GM21786 (cell line): Measurements from ENCODE around the gene OCIAD2.
"Not testable (repeated sequence)": the region's sequence is repeated elsewhere in the genome, so short reads cannot be mapped to it uniquely, and the experiment has no call there.

Experiments
- ATAC-seq: cut with Tn5 transposase; IDR thresholded peaks from one replicate; pipeline ENCODE4 v1.9.1; 2021; ENCODE audit not compliant: unreplicated experiment

Gene OCIAD2, protein sequence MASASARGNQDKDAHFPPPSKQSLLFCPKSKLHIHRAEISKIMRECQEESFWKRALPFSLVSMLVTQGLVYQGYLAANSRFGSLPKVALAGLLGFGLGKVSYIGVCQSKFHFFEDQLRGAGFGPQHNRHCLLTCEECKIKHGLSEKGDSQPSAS

DNA sequence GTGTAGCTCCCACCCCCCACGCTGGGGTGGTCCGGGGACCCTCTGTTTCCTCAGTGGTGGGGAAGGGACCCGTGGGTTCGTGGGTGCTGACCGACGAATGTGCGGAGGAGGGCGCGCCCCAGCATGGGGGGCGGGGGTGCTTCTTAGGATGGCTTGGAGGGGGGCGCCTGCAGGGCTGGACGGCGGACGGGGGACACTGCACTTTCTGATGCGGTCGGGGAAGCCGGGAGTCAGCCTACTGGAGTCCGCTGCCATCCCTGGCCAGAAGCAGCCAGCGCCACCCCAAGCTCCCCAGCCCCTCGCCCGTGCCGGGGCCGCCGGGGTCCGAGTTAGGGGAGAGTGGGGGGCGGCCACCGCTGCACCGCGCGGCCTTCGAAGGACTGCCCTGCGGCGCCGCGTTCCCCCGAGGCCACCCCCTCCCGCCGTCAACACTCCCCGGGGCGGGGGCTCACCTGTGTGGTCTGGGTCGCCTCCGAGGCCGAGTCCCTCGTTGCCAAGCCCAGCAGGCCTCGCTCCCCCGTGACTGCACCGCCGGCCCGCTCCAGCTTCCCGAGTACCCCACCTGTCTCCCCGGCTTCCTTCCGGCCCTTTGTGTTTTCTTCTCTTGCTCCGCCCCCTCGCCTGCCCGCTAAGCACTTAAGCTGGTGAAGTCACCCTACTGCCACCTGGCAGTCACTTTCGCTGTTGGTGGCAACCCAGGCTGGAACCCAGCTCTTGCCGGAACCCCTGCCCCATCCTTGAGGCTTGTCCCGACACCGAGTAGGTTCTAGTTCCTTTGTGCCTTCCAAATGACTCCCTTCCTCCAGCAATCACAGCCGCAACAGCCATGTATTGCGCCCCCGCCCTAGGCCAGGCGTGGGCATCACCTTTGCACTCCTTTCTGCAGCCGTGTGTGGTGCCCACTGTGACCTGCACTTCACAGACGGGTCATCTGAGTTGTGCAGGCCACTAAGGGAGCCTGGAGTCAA lies at the start of gene OCIAD2:
TSS of gene OCIAD2 (minus strand) at position 569 of the 968 bp plus-strand sequence. CDS start 2,225 bp downstream, outside the sequence.
- peak; percentile 98 for ATAC-seq

DNA sequence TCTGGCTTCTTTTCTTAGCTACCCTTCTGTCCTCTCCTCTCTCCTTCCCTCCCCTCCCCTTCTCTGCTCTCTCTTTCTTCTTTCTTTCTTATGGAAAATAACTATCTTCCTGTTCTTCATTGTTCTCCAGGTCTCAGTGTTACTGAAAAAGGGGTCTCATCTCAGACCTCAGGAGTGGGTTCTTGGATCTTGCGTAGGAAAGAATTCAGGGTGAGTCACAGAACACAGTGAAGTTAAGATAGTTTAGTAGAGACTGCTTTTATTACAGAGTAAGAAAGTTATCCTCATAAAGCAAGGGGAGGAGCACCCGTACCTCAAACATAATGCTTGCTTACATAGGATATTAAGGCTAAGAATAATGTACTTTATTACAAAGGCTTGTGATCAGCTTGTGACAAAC lies 47.7 kb upstream of the OCIAD2 start:
- ATAC-seq = no peak

DNA sequence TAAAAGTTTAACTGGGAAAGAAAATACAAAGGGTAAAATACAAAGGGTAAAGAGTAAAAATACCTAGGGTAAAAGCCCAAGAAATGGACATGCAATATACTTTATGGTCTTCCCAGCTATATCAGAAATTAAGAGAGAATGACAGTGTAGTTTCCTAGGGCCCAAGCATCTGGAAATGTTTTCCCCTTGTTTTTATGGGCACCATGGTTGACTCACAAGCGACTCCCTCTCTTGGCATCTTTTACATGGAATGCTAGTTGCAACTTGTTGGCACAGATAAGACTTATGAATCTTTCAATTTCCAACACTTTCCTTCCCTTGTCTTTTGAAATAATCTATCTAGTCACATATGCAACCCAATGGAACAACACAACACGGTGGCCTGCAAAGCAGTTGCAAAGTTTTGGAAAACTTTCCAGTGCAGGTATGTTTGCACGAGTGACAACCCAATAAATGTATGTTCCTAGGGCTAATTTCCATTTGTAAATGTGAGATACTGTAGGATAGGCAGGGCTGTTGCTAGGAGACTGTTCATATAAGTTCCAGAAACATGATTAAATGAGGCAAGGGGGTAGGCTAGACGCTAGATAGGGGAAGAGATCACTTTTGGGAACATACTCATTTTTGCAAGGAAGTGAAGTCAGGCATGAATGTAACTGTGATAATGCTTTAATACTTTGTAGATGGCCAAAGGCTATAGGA lies 43.1 kb upstream of the OCIAD2 start:
- no peak for ATAC-seq

DNA sequence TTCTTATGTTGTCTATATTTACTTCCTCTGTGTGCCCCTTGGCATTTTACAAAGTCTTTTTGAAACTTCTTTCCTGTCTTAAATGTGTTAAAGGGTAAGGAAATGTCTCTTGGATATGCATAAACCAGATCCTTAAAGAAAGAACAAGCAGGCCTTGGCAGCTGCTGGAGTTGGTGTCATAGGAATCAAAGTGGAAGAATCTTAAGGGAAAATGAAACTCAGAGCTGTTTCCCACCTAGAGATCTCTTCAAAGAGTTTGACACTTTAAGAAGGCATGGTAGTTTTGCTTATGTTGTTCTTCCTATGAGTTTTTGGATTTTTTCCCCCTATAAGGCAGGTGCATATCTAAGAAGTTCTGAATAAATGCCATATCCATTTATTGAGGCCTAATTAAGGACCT lies 42.5 kb upstream of the OCIAD2 start:
- no peak for ATAC-seq

DNA sequence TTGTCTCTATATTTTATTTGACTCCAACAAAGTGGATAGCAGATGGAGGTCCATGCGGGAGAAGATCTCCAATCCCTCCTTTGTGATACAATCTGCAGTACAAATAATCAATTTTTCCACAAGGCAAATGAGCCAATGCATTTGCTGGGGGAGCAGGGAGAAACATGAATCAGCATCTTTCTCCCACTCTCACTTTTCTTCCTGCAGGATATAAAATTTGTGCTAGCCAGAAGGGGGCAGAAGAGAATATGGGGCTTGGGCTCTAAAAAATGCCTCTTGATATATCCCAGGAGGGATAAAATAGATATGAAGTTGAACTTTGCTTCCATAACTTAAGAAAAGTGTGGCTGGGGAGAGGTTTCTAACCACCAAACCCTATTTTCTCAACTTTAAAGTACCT lies 41.2 kb upstream of the OCIAD2 start:
- no peak for ATAC-seq

DNA sequence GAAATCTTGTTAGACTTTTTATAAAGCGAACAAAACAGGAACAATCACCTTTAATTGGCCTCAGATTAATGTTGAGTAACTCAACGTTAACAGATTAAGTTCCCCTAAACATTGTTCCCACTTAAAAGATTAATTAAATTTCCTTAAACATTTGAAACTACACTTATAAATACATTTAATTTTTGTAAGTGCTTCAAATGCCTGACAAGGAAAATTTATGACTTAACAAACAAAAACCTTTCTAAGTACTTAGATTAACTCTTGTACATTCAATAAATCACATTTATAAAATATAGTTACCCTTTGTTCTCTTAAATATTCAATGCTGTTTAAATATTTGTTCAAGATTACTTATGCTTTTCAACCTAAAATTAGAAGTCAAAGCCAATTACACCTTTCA lies 39.4 kb upstream of the OCIAD2 start:
- ATAC-seq = no peak

DNA sequence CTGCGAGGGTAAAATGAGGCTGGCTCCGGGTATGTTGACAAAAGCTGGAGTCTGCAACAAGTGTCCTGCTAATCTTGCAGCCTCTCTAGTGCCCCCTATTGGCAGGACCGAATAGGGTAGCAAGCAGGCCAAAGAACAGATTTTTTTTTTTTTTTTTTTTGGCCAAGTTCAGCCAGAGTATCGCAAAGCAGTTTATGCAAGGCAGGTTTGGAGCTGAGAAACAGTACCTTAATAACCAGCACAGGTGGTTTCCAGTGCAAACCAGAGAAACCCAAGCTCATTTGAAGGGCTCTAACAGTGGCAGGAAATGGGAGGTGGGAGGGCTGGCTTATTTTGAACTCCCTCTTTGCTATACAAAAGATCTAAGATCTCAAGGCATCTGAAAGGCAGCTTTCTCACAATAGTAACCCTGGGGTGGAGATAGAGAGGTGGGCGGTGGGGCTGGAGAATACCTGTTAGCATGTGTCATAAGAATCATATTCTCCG lies 38.2 kb upstream of the OCIAD2 start:
- ATAC-seq = no peak

DNA sequence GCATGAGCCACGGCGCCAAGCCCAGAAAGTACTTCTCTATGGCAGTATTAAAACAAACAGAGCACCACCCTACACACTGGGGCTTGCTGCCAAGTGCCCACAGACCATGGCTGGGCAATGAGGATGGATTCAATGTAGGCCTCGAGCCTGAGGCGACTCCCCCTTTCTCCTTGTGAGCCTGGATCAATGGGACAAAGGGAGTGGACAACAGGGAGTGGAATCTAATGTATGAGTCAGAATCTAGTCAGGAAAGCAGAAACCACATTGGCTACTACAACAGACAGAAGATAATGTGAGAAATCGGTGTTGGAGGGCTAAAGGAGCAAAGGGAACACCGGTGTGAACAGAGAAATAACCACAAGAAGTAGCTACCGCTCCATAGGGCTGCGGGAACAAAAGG lies 37.7 kb upstream of the OCIAD2 start:
- ATAC-seq = no peak

DNA sequence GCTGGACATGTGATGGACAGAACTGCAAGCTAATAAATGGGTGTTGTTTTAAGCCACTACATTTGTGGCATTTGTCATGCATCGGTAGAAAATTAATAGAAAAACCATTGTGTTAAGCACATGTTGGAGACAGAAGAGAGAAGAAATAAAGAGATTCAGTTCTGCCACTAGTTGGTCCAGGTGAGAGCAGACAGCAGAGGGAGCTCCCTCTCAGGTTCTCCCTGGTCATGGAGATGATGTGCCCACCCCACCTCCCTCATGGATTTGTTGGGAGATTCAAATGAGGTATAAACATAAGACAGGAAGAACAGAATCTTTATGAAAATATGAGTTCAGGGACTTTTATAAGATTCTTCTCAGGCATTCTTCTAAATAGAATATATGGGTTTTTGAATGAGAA lies 36.8 kb upstream of the OCIAD2 start:
- ATAC-seq = no peak

DNA sequence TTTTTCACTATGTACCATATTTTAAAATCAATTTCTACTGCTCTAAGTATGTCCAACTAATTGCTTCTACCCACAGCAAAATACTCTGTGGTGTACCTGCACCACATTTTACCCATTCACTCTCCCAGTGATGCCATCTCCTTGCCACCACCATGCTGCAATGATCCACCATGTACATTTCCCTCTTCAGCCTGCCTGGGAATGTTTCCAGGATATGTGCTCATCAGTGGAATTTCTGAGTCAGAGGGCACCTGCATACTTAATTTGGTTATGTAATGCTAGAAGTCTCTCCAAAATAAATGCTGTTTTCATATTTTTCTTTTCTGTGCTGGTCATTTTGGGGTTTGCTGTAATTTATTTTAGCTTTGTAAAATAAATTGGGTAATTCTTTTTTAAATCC lies 33.2 kb upstream of the OCIAD2 start:
- no peak for ATAC-seq

DNA sequence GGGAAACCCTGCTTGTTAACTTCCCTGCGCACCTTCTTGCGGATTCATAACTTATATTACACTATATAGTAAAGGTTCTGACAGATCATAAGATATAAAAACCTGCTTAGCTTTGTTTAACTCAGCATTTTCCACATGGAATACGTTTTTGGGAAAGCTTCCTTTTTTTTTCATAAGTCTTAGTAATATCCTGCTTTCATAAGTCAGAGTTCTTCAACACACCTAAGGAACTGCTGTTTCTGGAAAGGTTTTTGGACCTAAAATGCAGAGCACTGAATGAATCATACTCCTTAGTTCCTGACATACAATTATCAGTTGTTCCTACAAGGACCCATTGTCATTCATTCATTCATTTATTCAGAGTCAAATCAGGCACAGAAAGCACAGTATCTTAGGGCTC lies 32.3 kb upstream of the OCIAD2 start:
- ATAC-seq = no peak

DNA sequence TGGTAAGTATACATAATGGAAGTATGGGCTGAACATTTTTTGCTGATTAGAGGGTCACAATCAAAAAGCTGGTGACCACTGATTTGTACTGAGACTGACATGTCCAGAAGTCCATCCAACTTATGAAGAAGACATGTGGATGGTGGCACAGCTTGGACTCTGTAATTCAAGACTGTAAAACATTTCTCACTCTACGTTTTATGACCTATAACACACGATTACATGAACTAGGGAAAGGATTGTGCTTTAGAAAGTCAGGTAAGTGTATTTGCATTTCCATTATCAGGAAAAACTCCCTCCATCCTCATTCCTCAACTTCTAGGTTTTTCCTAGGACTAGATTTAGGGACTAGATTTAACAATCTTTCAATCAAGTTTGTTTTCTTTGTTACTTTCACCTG lies 30.5 kb upstream of the OCIAD2 start:
- no peak for ATAC-seq

DNA sequence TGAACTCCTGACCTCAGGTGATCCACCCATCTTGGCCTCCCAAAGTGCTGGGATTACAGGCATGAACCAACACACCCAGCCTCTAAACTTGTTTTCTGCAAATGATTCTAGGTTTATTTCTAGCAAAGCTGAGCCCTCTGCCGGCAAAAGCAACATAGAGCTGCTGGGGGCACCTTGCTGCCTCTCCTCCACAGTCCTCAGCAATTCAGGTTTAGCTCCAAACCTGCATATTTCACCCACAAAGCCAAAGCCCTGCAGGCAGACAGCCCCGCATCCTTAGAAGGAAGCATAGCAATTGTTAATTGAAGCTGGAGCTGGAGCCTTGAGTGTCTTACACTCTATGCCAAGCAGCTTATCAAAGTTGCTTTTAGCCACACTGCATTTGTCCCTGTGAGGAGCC lies 24.9 kb upstream of the OCIAD2 start:
- ATAC-seq = no peak

DNA sequence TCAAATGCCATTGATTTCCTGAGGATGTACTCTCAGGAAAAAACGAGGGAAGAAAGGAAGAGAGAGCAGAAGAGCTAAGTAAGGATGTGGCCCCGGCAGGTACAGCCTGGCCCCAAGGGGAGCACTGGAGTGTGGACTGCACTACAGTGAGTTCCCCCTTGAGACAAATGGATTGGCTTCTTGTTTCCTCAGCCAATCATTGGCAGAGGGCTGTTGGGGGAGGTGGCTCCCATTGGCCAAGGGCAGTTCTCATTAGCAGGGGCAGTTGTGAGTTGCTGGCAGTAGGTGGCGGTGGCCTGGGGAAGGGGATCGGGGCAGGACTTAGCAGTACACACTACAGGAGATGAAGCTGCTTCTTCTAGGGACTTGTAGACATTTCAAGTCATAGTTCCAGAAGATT lies 24.1 kb upstream of the OCIAD2 start:
- ATAC-seq = no peak

DNA sequence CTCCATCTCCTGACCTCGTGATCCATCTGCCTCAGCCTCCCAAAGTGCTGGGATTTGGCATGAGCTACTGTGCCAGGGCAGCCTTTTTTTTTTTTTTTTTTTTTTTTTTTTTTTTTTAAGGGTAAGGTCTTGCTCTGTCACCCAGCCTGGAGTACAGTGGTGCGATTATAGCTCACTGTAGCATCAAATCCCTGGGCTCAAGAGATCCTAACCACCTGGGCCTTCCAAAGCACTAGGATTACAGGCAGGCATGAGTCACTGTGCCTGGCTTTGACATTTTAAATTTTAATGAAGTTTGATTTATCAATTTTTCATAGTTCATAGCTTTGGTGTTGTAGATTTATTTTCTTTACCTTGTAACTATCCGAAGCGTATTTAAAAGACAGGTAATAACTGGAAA lies 17.8 kb upstream of the OCIAD2 start:
- no peak for ATAC-seq

DNA sequence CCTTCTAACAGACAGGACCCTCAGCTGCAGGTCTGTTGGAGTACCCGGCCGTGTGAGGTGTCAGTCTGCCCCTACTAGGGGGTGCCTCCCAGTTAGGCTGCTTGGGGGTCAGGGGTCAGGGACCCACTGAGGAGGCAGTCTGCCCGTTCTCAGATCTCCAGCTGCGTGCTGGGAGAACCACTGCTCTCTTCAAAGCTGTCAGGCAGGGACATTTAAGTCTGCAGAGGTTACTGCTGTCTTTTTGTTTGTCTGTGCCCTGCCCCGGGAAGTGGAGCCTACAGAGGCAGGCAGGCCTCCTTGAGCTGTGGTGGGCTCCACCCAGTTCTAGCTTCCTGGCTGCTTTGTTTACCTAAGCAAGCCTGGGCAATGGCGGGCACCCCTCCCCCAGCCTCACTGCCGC lies 16.5 kb upstream of the OCIAD2 start:
- not testable (repeated sequence) for ATAC-seq

DNA sequence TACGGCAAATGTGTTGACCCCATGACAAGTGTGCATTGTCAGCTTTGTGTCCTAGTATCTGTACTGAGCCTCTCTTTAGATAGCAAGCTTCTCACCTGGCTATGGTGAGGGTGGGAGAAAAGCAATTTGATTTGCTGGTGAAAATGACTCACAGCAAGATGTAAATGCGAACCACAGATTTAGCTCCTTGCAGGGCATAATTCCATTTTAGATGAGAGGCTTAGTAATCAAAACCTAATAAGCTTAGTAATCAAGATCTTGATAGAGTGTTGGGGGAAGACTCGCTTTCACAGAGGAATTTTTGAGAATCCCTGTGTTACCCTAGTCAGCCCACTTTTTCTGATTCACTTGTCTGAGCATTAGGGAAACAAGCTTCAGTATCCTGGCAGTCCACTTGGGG lies 7.7 kb upstream of the OCIAD2 start:
- ATAC-seq = no peak

DNA sequence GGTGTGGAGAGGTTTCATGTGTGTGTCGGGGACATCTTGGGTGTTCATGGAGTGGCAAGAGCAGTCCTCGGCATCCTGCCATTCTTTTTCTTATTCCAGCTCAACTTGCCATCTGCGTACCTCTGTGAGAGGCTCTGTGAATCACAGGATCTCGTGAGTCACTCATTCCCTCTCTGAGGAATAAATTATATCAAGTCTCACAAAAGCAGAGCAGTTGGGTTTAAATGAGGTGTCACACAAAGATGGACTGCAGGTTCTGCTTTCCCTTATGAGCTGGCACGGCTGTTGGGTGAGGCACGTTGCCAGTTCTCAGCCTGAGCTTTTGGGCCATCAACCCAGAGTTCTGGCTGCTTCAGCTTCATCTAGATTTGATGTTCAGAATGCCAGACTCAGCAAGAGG lies 6.8 kb upstream of the OCIAD2 start:
- ATAC-seq = no peak

DNA sequence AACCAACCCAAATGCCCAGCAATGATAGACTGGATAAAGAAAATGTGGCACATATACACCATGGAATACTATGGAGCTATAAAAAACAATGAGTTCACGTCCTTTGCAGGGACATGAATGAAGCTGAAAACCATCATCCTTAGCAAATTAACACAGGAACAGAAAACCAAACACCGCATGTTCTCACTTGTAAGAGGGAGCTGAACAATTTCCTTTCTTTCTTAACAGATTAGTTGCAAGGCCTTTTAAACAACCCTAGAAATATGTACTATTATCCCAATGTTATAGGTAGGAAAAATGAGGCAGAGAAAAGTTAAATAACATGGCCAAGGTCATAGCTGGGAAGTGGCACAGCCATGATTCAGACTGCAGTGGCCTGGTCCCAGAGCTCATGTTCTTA lies 5.8 kb upstream of the OCIAD2 start:
- no peak for ATAC-seq

DNA sequence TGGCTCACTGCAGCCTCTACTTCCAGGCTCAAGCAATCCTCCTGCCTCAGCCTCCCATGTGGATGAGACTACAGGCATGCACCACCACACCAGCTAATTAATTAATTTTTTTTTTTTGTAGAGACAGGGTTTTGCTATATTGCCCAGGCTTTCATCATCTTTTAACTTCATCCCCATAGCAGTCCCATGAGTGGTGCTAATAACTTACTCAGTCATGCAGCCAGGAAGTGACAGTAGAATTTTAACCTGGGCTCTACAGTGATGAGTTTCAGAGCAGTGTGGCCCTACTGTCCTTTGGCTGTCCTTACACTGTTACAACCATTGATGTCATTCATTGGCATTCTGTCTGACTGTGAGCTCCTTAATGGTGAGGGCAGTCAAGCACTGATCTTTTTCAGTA lies 3.9 kb upstream of the OCIAD2 start:
- no peak for ATAC-seq

DNA sequence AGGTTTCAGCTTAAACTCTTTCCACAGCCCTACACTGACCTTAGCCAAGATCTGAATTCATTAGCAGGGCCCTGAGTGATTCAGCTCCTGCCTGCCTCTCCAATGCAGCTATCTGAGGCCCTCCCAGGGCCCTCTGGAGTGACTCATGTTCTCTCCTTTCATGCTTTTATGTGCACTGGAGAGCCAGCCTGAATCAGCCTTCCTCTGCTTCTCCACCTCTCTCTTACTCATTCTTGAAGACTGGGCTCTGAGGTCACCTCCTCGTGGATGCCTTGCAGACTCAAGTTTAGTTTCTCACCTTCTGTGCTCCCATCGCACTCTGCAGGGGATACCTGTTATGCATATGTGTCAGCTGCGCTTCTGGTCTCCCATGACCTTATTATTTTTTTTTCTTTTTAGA lies 3.1 kb upstream of the OCIAD2 start:
- no peak for ATAC-seq

DNA sequence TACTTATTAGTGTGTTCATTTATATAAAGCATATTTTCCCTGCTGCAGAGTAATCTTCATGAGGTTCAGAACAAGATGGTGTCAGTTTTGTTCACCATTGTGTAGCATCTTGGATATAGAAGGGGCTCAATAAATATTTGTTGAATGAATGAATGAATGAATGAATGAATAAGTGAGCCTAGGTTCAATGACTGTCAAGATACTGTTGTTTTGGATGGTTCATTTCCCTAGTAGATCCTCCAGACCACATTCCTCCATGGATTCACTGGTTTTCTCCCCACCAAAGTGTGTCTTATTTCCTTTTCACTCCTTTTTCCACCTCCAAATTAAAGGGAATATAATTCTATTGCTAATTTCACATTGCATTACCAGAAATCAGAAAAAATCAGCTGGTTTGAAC lies 2.1 kb upstream of the OCIAD2 start:
- no peak for ATAC-seq
